CD4-positive, alpha-beta T cell treated with Interleukin-15 for 1 hour (primary cell): Measurements from ENCODE around the gene SLC44A4.
A peak's percentile ranks its signal among the peaks of the same experiment; 100 is the strongest.
"Not testable (repeated sequence)": the region's sequence is repeated elsewhere in the genome, so short reads cannot be mapped to it uniquely, and the experiment has no call there.

Experiments used
- DNase-seq: peaks from one replicate; pipeline ENCODE4 v3.0.0-alpha.2; 2020

Gene SLC44A4

DNA sequence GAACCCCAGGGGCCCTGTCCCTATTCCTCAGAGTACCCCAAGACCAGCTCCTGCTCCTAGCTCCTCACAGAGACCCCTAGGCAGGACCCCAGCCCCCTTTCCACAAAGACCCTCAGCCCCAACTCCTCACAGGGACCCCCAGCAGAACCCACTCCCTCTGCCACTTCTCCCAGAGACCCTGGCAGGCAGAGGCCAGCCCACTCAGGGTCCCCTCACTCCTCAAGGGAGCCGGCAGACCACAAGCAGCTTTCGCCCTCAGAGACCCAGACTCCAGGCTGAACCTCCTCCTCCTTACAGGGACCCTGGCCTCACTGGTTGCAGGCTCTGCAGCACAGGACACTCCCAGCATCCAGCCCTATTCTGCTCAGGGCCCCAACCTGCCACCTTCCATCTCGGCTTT is 575 bp downstream of the SLC44A4 start:
- DNase-seq = no peak

DNA sequence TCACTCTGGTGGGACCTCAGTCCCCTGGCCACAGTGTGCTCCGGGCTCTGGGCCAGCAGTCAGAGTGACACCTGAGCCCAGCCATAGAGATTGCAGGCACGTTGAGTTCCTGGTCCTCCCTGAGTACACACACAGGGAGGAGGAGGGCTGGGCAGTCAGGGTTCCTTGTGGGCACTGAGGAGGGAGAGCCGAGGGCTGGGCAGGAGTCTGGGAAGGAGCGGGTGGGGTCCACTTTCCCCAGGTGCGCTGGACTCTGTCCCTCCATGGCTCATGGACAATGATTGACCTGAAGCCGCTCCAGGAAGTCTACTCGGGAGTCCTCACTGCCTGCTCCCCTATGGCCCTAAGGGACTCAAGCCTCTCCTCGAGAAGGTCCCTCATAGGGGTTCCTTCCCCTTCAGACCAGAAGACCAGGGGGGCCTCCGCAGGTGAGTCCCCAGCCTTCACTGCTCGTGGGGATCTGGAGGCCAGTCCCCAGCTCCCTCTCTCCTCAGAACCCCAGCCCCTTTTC is 1.1 kb downstream of the SLC44A4 start:
- no peak for DNase-seq

DNA sequence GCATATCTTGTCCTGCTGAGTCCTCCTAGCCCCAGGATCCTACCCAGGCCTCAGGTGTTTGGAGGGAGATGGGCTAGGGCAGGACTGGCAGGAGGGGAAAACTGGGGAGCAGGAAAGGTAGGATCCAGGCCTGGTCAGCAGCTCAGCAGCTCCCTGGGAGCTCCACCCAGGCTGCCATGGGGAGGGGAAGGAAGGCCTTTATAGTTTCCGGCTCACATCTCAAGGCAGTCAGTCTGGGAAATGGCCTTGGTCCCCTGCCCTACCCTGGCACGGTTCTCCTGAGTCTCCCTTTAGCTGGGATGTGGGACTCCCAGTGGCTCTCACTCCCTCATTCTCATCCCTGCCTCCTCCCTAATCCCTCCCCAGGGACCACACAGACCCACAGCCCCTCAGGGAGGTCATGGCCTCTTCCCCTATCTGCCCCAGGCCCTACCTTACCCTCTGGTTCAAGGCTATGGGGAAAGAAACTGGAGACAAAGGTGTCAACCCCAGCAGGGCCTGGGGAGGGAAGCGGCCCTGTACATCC is 1.6 kb downstream of the SLC44A4 start:
- DNase-seq = no peak

DNA sequence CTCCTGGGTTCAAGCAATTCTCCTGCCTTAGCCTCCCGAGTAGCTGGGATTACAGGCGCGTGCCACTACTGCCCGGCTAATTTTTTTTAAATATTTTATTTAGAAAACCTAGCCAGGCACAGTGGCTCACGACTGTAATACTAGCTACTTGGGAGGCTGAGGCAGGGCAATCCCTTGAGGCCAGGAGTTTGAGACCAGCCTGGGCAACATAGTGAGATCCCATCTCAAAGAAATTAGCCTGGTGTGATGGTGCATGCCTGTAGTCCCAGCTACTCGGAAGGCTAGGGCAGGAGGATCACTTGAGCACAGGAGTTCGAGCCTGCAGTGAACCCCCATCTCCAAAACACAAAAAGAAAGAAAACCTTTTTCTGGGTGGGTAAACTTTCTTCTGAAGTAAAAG is 2.4 kb downstream of the SLC44A4 start:
- DNase-seq = no peak

DNA sequence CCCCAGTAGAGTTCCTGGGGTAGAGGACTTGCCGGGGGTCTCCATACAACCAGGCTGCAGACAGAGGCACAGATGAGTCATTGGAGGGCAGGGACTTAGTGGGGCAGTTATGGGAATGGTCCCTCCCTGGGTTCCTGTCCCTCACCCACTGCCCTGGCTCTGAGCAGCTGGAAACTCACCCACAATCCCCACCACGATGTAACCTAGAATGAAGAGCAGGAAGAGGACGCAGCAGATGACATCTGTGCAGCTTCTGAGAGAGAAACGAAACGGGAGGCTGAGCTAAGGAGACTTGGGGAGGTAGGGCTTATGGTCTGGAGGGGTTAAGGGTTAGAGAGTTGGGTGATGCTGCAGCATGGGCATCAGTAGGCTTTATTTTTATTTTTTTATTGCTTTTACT is 2.9 kb downstream of the SLC44A4 start:
- DNase-seq = no peak

DNA sequence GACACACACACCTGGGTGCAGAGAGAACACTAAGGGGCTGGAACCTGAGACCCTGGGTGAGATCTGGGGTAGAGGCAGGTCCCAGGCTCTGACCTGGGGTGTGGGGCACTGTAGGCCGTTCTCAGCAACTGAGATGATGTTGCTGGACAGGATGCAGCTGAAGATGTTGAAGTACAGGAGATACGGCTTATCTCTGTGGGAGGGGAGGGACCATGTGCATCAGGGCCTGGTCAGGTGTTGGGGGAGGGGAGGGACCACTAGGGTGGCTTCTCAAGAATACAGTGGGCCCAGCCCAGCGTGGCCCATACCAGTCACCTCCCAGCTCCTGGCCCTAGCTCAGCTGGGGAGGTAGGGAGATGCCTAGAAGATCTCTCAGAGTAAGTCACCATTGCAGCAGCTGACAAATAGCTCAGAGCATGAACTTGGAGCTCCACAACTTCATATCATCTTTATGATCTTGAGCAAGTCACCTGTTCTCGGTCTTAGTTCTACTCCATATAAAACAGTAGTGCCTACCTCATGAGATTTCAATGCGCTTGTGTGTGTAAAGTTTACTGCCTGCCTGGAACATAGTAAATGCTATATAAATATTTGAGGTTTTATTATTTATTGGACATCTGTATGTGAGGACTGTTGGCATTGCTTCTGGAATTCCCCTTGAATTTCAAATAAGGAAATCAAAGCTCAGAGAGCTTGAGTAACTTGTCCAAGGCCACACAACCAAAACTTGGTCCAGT is 3.8 kb downstream of the SLC44A4 start:
- DNase-seq = no peak

- DNase-seq = no peak
These were observed 4.6 kb downstream of the SLC44A4 start for GRCh38 chr6:31874084-31874670.

- no peak for DNase-seq
These were observed 7.6 kb downstream of the SLC44A4 start for GRCh38 chr6:31871046-31871659.

GRCh38 chr6:31870385-31870921 is 8.3 kb downstream of the SLC44A4 start:
- no peak for DNase-seq

- DNase-seq = no peak
These were observed 9.5 kb downstream of the SLC44A4 start for GRCh38 chr6:31869343-31869742.

DNA sequence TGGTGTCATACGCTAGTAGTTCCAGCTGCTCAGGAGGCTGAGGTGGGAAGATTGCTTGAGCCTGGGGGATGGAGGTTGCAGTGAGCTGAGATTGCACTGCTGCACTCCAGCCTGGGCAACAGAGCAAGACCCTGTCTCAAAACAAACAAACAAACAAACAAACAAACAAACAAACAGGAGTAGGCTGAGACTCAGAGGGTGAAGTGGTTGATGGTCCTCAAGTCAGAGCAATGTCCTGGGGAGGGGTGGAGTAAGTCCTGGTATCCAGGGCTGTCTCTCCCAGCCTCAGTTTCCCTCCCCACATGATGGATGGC is 10.2 kb downstream of the SLC44A4 start:
- DNase-seq = not testable (repeated sequence)

GRCh38 chr6:31865205-31866118 is 13.3 kb downstream of the SLC44A4 start:
- no peak for DNase-seq

DNA sequence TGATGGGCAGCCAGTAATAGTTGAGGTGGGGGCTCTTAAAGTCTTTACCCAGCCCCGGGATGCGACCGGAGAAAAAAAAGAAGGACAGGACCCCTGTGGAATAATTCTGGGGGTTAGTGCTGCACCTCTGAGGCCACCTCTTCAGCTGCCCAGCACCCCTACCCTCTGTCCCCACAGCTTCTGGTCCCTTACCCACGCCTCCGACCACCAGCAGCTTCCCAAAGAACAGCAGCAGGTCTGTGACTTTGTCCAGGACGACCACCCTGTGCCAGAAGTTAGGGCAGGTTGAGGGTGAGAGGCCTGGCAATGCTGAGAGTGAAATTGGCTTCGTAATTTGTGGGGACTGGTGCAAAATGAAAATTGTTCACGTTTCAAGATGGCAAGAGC is 14.0 kb downstream of the SLC44A4 start:
- no peak for DNase-seq

GRCh38 chr6:31864123-31864562 is 14.7 kb downstream of the SLC44A4 start:
- not testable (repeated sequence) for DNase-seq

GRCh38 chr6:31862344-31863235 is 16.2 kb downstream of the SLC44A4 start, which contains the start of gene NEU1:
NEU1 (minus strand) TSS chr6:31862821; CDS start chr6:31862776, 45 bp downstream.
- peak; percentile 100 for DNase-seq

GRCh38 chr6:31861919-31862343 is 16.9 kb downstream of the SLC44A4 start:
- no peak for DNase-seq

GRCh38 chr6:31861150-31861549 is 17.6 kb downstream of the SLC44A4 start:
- no peak for DNase-seq

DNA sequence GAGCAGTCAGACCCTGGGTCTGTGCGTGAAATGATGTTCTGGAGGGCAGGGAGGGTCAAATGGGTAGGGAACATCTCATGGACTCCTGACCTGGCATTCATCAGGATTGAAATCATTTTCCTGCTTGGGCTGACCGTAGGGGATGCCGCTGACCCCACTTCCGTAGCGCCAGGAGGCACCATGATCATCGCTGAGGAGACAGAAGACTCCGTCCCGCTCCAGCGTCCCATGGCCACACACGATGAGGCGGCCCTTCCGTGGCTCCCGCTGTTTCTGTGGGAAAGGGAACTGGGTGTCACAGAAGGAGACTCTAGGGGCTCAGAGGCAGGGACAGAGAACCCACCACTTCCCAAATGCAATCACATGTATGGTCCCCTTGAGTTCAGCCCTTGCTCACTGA is 18.4 kb downstream of the SLC44A4 start:
- no peak for DNase-seq

GRCh38 chr6:31859923-31860322 is 18.9 kb downstream of the SLC44A4 start:
- DNase-seq = no peak

DNA sequence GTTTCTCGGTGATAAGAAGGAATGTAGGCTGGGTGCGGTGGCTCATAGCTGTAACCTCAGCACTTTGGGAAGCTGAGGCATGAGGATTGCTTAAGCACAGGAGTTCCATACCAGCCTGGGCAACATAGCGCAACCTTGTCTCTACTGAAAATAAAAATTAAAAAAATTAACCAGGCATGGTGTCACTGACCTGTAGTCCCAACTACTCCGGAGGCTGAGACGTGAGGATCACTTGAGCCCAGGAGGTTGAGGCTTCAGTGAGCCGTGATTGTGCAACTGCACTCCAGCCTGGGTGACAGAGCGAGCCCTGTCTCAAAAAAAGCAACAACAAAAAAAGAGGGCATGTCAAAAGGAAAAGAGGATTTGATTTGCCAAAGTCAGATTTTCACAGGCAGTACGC is 20.1 kb downstream of the SLC44A4 start:
- DNase-seq = no peak

- not testable (repeated sequence) for DNase-seq
These were observed 21.0 kb downstream of the SLC44A4 start for GRCh38 chr6:31857774-31858173.
